ENCODE data around the gene GAS7. TPM values are rescaled to one million over a fixed set of nuclear protein-coding genes. Genes with fewer than 3 reads are reported as not detected.

Gene GAS7
- total and polyA plus RNA-seq, 4 donors = 1.2 to 136 (median 32.3) TPM

DNA sequence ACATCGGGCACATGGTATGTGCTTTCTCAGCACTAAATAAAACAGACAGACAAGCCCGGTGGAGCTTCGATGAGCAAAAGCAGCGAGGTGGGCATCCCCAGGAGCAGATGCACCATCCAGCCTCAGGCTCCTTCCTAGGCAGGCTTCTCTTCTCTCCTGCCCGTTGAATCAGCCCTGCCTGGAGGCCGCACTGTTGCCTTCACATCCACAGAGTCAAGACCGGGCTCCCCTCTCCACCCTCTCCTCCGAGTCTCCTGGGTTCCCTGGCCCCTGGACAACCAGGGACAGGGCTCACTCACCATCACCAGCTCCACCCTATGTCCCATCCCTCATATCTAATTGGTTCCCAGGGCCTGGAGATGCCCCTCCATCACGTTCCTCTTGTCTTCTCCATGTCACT, 213.6 kb downstream of the GAS7 start:
- no peaks in the 10 kb centered on the region for H3K27me3 ChIP-seq (ENCODE audit: control insufficient read depth in 1 of 2, insufficient read depth in 2 of 2, low read length in 1 of 2)
- no peaks in the 10 kb centered on the region for H3K4me1 ChIP-seq (ENCODE audit: control insufficient read depth in 1 of 2, insufficient read depth in 2 of 2, low read length in 2 of 2)
- WGBS, 2 donors = 86 to 87% methylated on average over 9 of the region's 9 CpGs
- DNase-seq (no peak), ATAC-seq (ENCODE audit: low FRiP score) (no peak)
- H3K9me3 ChIP-seq (ENCODE audit: control insufficient read depth, low read length) = no peaks in the 10 kb centered on the region
- no peaks in the 10 kb centered on the region for H3K36me3 ChIP-seq (ENCODE audit: control insufficient read depth in 1 of 2, insufficient read depth in 2 of 2, low read length in 1 of 2)
- intact Hi-C loops (cut with DNase I) = loop anchor here in 1 of 2 donors (10.0 kb wide), 1 partner anchor 60 kb away; no protein-coding TSS in a partner anchor
- H3K27ac ChIP-seq (ENCODE audit: low read depth in 1 of 2, low read length in 2 of 2) = no peak overlapping the region
- no peak overlapping the region for H3K4me3 ChIP-seq (ENCODE audit: low read length in 2 of 2)

DNA sequence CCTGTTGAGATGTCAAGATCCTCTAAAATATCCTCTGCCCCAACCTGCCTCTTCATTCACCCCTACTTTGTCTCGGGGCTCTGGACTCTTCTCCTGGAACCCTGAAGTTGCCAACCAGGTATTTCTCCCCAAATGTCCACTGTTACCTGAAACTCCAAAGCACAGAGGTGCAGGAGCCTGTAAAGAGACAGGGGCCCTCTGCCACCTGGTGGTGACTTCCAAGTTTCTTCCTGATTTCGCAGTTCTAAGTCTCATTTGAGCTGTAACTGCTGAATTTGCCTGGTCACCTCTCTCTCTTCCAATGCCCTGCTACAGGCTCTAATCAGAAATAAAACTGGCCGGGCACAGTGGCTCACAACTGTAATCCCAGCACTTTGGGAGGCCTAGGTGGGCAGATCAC, 216.2 kb downstream of the GAS7 start:
- WGBS, 2 donors = 58 to 77% methylated on average over 3 of the region's 3 CpGs
- no peak for ATAC-seq (ENCODE audit: low FRiP score)
- intact Hi-C loops (cut with DNase I) = loop anchor here in 1 of 2 donors (10.0 kb wide), 1 partner anchor 57 kb away; no protein-coding TSS in a partner anchor
- Histone ChIP-seq H3K9me3 (ENCODE audit: control insufficient read depth, low read length) (no peaks in the 10 kb centered on the region), H3K27me3 (ENCODE audit: control insufficient read depth in 1 of 2, insufficient read depth in 2 of 2, low read length in 1 of 2) (no peaks in the 10 kb centered on the region), H3K27ac (ENCODE audit: low read depth in 1 of 2, low read length in 2 of 2) (no peak overlapping the region), H3K4me1 (ENCODE audit: control insufficient read depth in 1 of 2, insufficient read depth in 2 of 2, low read length in 2 of 2) (no peaks in the 10 kb centered on the region), H3K4me3 (ENCODE audit: low read length in 2 of 2) (no peak overlapping the region), H3K36me3 (ENCODE audit: control insufficient read depth in 1 of 2, insufficient read depth in 2 of 2, low read length in 1 of 2) (no peaks in the 10 kb centered on the region)
- no peak for DNase-seq

DNA sequence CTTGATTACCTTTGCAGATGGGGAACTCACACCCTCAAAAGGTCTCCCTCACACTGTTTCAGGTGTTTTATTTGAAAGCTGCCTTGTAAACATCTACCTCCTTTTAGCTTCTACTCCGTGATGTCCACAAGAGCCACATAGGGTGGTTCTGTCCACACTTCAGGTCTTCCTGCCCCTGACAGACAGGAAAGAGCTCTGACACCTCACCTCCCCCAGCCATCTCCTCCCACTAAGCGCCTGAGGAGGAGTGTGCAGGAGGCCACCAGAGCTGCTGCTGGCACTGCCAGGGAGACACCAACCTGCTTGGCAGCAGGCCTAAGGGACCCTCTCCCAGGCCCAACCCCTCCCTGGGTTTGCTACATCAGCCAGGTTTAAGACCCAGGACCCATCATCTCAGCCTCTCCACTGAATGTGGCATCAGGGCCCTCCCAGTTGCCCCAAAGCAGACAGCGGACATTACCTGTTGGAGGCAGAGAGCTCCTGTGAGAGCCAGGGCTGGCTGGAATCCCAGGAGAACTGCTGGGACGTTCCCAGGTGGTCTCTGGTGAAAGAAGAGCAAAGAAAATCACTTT, 217.0 kb downstream of the GAS7 start:
- DNase-seq (no peak), ATAC-seq (ENCODE audit: low FRiP score) (no peak)
- no peak overlapping the region for H3K4me3 ChIP-seq (ENCODE audit: low read length in 2 of 2)
- 87 to 88% methylated on average over 4 of the region's 4 CpGs for WGBS, 2 donors
- H3K4me1 ChIP-seq (ENCODE audit: control insufficient read depth in 1 of 2, insufficient read depth in 2 of 2, low read length in 2 of 2) = no peaks in the 10 kb centered on the region
- no peak overlapping the region for H3K27ac ChIP-seq (ENCODE audit: low read depth in 1 of 2, low read length in 2 of 2)
- no peaks in the 10 kb centered on the region for H3K9me3 ChIP-seq (ENCODE audit: control insufficient read depth, low read length)
- no peaks in the 10 kb centered on the region for H3K36me3 ChIP-seq (ENCODE audit: control insufficient read depth in 1 of 2, insufficient read depth in 2 of 2, low read length in 1 of 2)
- H3K27me3 ChIP-seq (ENCODE audit: control insufficient read depth in 1 of 2, insufficient read depth in 2 of 2, low read length in 1 of 2) = no peaks in the 10 kb centered on the region
- intact Hi-C loops (cut with DNase I) = loop anchor here in 1 of 2 donors (10.0 kb wide), 1 partner anchor 57 kb away; no protein-coding TSS in a partner anchor

DNA sequence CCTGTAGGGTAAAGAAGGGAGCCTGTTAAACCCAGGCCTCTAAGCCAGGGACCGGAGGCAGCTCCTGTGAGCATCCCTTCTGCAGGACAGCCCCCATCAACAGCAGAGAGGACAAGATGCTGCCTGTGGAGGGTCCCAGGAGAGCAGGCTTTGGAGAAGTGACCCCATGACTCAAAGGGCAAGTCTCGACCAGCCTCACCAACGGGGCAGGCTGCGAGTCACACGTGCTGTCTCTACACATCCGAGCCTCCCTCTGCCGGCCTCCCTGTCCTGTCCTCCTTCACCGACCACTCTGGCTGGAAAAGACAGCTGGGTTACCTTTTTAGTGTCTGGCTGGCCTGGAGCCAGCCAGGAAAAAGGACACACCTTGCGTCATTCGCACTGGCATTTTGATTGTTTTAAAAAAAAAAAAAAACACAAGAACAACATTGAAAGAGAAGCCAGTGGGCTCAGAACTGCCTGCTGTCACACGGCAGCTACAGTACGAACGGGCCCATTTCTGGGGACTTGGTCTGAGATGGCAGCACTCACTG, 218.9 kb downstream of the GAS7 start:
- H3K27me3 ChIP-seq (ENCODE audit: control insufficient read depth in 1 of 2, insufficient read depth in 2 of 2, low read length in 1 of 2) = no peaks in the 10 kb centered on the region
- ATAC-seq (ENCODE audit: low FRiP score) (no peak), DNase-seq (no peak)
- H3K4me3 ChIP-seq (ENCODE audit: low read length in 2 of 2) = no peak overlapping the region
- no peaks in the 10 kb centered on the region for H3K9me3 ChIP-seq (ENCODE audit: control insufficient read depth, low read length)
- H3K4me1 ChIP-seq (ENCODE audit: control insufficient read depth in 1 of 2, insufficient read depth in 2 of 2, low read length in 2 of 2) = no peaks in the 10 kb centered on the region
- no peaks in the 10 kb centered on the region for H3K36me3 ChIP-seq (ENCODE audit: control insufficient read depth in 1 of 2, insufficient read depth in 2 of 2, low read length in 1 of 2)
- WGBS, 2 donors = 80 to 90% methylated on average over 13 of the region's 13 CpGs
- intact Hi-C loops (cut with DNase I) = no loop called here
- no peak overlapping the region for H3K27ac ChIP-seq (ENCODE audit: low read depth in 1 of 2, low read length in 2 of 2)

- Histone ChIP-seq H3K4me3 (ENCODE audit: low read length in 2 of 2) (no peak overlapping the region), H3K4me1 (ENCODE audit: control insufficient read depth in 1 of 2, insufficient read depth in 2 of 2, low read length in 2 of 2) (no peaks in the 10 kb centered on the region), H3K36me3 (ENCODE audit: control insufficient read depth in 1 of 2, insufficient read depth in 2 of 2, low read length in 1 of 2) (no peaks in the 10 kb centered on the region), H3K27ac (ENCODE audit: low read depth in 1 of 2, low read length in 2 of 2) (no peak overlapping the region), H3K9me3 (ENCODE audit: control insufficient read depth, low read length) (no peaks in the 10 kb centered on the region), H3K27me3 (ENCODE audit: control insufficient read depth in 1 of 2, insufficient read depth in 2 of 2, low read length in 1 of 2) (no peaks in the 10 kb centered on the region)
- ATAC-seq (ENCODE audit: low FRiP score) (no peak), DNase-seq (no peak)
- WGBS, 2 donors = 60 to 71% methylated on average over 3 of the region's 3 CpGs
- intact Hi-C loops (cut with DNase I) = no loop called here
Measured at GRCh38 chr17:9977180-9977575, 221.2 kb downstream of the GAS7 start.

GRCh38 chr17:9976283-9977179, 221.9 kb downstream of the GAS7 start:
- 89 to 93% methylated on average over 10 of the region's 10 CpGs for WGBS, 2 donors
- Histone ChIP-seq H3K36me3 (ENCODE audit: control insufficient read depth in 1 of 2, insufficient read depth in 2 of 2, low read length in 1 of 2) (no peaks in the 10 kb centered on the region), H3K4me3 (ENCODE audit: low read length in 2 of 2) (no peak overlapping the region), H3K4me1 (ENCODE audit: control insufficient read depth in 1 of 2, insufficient read depth in 2 of 2, low read length in 2 of 2) (no peaks in the 10 kb centered on the region), H3K27me3 (ENCODE audit: control insufficient read depth in 1 of 2, insufficient read depth in 2 of 2, low read length in 1 of 2) (no peaks in the 10 kb centered on the region), H3K9me3 (ENCODE audit: control insufficient read depth, low read length) (no peaks in the 10 kb centered on the region), H3K27ac (ENCODE audit: low read depth in 1 of 2, low read length in 2 of 2) (no peak overlapping the region)
- intact Hi-C loops (cut with DNase I) = no loop called here
- DNase-seq (no peak), ATAC-seq (ENCODE audit: low FRiP score) (no peak)

DNA sequence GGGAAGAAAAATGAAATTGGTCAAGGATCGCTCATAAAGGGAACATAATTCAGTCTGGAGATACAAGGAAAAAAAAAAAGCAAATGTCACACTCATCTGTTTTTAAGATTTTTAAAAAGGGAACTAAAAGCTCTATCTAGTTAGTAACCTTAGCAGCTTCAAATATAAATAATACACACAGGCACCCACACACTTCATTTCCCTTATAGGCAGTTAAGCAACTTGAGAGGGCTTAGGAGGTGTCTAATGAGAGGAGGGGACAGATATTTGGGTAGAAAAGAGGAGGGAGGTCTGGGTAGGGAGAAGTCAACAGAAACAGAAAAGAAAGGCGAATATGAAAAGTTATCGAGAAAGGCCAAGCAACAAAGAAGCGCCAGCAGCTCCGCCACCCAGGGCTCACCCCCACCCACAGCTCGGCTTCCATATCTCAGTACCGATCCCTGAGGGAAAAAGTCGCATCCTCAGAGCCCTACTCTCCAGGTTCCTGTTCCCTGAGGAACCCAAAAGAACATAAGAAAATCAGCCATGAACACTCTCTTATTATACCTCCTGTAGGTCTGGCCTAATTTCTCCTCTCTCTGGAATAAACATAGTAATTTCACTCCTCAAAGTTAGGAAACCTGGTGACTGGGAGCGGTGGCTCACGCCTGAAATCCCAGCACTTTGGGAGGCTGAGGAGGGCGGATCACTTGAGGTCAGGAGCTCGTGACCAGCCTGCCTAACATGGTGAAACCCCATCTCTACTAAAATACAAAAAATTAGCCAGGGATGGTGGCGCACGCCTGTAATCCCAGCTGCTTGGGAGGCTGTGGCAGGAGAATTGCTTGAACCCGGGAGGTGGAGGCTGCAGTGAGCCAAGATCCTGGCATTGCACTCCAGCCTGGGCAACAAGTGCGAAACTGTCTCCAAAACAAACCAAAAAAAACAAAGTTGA, 223.7 kb downstream of the GAS7 start:
- peak; percentile 36 for ATAC-seq (ENCODE audit: low FRiP score)
- Histone ChIP-seq H3K4me3 (ENCODE audit: low read length in 2 of 2) (no peak overlapping the region), H3K36me3 (ENCODE audit: control insufficient read depth in 1 of 2, insufficient read depth in 2 of 2, low read length in 1 of 2) (no peaks in the 10 kb centered on the region), H3K27ac (ENCODE audit: low read depth in 1 of 2, low read length in 2 of 2) (no peak overlapping the region), H3K27me3 (ENCODE audit: control insufficient read depth in 1 of 2, insufficient read depth in 2 of 2, low read length in 1 of 2) (no peaks in the 10 kb centered on the region), H3K9me3 (ENCODE audit: control insufficient read depth, low read length) (no peaks in the 10 kb centered on the region), H3K4me1 (ENCODE audit: control insufficient read depth in 1 of 2, insufficient read depth in 2 of 2, low read length in 2 of 2) (no peaks in the 10 kb centered on the region)
- intact Hi-C loops (cut with DNase I) = no loop called here
- WGBS, 2 donors = 87 to 91% methylated on average over 16 of the region's 16 CpGs
- no peak for DNase-seq

GRCh38 chr17:9973669-9974447, 224.5 kb downstream of the GAS7 start:
- DNase-seq (no peak), ATAC-seq (ENCODE audit: low FRiP score) (no peak)
- intact Hi-C loops (cut with DNase I) = no loop called here
- WGBS, 2 donors = 15 to 30% methylated on average over 13 of the region's 13 CpGs
- H3K27ac ChIP-seq (ENCODE audit: low read depth in 1 of 2, low read length in 2 of 2) = no peak overlapping the region
- H3K9me3 ChIP-seq (ENCODE audit: control insufficient read depth, low read length) = no peaks in the 10 kb centered on the region
- no peaks in the 10 kb centered on the region for H3K4me1 ChIP-seq (ENCODE audit: control insufficient read depth in 1 of 2, insufficient read depth in 2 of 2, low read length in 2 of 2)
- H3K27me3 ChIP-seq (ENCODE audit: control insufficient read depth in 1 of 2, insufficient read depth in 2 of 2, low read length in 1 of 2) = no peaks in the 10 kb centered on the region
- no peaks in the 10 kb centered on the region for H3K36me3 ChIP-seq (ENCODE audit: control insufficient read depth in 1 of 2, insufficient read depth in 2 of 2, low read length in 1 of 2)
- H3K4me3 ChIP-seq (ENCODE audit: low read length in 2 of 2) = no peak overlapping the region

All from aorta (tissue), 5 donors.